ENCODE results near the gene ALS2CL.

Gene ALS2CL

DNA sequence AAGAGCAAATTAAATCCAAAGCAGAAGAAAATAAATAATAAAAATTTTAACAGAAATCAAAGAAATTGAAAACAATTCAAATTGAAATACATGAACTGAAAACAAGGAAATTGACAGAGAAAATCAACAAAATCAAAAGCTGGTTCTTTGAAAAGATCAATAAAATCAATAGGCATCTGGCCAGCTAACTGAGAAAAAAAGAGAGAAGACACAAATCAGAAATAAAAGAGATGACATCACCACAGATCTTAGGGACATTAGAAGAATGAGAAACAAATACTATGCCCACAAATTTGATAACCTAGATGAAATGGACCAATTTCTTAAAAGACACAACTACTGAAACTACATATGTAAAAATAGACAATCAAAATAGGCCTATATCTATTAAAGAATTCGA is 42.4 kb downstream of the ALS2CL start:
- TF ChIP-seq, protein P1, sequence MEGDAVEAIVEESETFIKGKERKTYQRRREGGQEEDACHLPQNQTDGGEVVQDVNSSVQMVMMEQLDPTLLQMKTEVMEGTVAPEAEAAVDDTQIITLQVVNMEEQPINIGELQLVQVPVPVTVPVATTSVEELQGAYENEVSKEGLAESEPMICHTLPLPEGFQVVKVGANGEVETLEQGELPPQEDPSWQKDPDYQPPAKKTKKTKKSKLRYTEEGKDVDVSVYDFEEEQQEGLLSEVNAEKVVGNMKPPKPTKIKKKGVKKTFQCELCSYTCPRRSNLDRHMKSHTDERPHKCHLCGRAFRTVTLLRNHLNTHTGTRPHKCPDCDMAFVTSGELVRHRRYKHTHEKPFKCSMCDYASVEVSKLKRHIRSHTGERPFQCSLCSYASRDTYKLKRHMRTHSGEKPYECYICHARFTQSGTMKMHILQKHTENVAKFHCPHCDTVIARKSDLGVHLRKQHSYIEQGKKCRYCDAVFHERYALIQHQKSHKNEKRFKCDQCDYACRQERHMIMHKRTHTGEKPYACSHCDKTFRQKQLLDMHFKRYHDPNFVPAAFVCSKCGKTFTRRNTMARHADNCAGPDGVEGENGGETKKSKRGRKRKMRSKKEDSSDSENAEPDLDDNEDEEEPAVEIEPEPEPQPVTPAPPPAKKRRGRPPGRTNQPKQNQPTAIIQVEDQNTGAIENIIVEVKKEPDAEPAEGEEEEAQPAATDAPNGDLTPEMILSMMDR (IDR thresholded peaks at IDR 0.05; ENCODE audit: low read depth, low read length): no peak
- no peak for DNase-seq (ENCODE audit: low read depth in 2 of 2)
- no peak overlapping the region for H3K4me3 ChIP-seq (replicated peaks in 1 of 2; ENCODE audit: low read depth in 2 of 2, low read length in 2 of 2)

DNA sequence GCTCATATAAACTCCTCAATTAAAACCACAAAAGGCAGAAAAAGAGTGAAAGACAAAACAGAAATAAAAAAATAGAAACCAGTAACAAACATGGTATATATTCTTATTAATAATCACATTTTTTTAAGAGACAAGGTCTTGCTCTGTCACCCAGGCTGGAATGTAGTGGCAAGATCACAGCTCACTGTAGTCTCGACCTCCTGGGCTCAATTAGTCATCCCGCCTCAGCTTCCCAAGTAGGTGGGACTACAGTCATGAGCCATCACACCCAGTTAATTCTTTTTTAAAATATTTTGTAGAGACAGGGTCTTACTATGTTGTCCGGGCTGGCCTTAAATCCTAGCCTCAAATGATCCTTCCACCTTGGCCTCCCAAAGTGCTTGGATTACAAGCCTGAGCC is 44.0 kb downstream of the ALS2CL start:
- TF ChIP-seq, protein P1 (IDR thresholded peaks at IDR 0.05; ENCODE audit: low read depth, low read length): no peak
- peak in 1 of 2 donors; percentile 12 for DNase-seq (ENCODE audit: low read depth in 2 of 2)
- no peak overlapping the region for H3K4me3 ChIP-seq (replicated peaks in 1 of 2; ENCODE audit: low read depth in 2 of 2, low read length in 2 of 2)

DNA sequence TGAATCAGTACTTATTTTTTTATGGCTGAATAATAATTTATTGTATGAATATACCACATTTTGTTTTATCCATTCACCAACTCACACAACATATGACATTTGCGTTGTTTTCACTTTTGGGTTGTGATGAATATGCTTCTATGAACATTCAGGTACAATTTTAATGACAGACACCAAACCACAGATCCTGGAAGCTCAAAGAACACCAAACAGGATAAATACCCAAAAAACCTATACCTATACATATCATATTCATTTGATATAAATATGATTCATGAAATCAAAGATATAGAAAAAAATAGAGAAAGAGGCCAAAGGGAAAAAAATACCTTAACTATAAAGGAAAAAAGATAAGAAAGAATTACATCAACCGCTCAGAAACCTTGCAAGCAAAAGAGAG is 45.4 kb downstream of the ALS2CL start:
- TF ChIP-seq, protein P1 (IDR thresholded peaks at IDR 0.05; ENCODE audit: low read depth, low read length): no peak
- DNase-seq (ENCODE audit: low read depth in 2 of 2): no peak
- no peak overlapping the region for H3K4me3 ChIP-seq (replicated peaks in 1 of 2; ENCODE audit: low read depth in 2 of 2, low read length in 2 of 2)

DNA sequence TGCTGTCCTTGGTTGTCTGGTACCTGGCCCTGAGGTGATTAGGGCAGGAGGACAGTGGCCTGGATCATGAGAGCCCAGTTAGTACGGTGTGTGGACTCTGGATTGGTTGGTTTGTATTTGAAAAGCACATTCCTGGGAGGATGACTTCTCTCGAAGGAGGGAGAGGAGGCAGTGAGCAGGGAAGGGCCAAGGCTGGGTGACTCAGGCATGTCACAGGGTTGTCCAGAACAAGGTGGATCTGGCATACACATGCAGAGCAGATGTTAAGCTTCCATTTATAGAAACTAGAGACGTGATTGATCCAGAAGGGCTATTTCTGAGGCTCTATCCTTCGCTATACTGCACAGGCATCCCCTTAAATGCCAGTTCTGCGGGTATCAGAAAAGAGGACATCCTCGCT is 46.8 kb downstream of the ALS2CL start:
- peak in 1 of 2 donors; percentile 57 for DNase-seq (ENCODE audit: low read depth in 2 of 2)
- TF ChIP-seq, protein P1 (IDR thresholded peaks at IDR 0.05; ENCODE audit: low read depth, low read length): no peak
- H3K4me3 ChIP-seq (replicated peaks in 1 of 2; ENCODE audit: low read depth in 2 of 2, low read length in 2 of 2): no peak overlapping the region

DNA sequence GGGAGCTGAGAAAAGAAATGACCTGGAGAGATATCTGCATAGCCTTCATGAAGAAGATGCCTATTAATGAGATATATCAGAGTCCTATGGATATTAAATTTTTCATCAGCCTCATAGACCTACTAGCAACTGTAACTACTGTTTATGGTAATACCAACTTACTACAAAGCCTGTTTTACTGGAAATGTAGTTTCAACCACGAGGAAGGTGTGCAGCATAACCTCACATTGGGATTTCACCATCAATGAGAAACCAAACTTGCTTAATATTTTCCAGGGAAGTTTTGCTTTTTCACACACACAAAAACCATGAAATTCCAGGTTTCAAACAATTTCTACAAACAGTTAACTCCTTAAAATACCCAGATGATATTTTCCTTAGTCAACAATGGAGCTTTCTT is 49.8 kb downstream of the ALS2CL start:
- DNase-seq (ENCODE audit: low read depth in 2 of 2): no peak
- TF ChIP-seq, protein P1 (IDR thresholded peaks at IDR 0.05; ENCODE audit: low read depth, low read length): no peak
- H3K4me3 ChIP-seq (replicated peaks in 1 of 2; ENCODE audit: low read depth in 2 of 2, low read length in 2 of 2): no peak overlapping the region

DNA sequence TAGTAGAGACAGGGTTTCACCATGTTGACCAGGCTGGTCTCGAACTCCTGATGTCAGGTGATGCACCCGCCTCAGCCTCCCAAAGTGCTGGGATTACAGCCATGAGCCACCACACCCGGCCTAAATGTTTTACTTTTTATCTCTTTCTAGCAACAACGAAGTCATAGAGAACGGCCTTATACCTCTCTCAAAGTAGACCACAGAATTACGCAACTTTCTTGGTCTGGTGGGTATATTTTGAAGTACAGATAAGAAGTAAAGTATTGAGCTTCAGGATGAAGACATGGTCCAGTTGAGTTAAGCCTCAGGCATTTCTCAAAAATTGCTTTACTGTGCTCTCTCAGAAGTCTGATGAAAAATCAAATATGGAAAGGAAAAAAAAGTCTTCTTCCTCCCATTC is 50.5 kb downstream of the ALS2CL start:
- no peak for DNase-seq (ENCODE audit: low read depth in 2 of 2)
- H3K4me3 ChIP-seq (replicated peaks in 1 of 2; ENCODE audit: low read depth in 2 of 2, low read length in 2 of 2): no peak overlapping the region
- TF ChIP-seq, protein P1 (IDR thresholded peaks at IDR 0.05; ENCODE audit: low read depth, low read length): no peak

DNA sequence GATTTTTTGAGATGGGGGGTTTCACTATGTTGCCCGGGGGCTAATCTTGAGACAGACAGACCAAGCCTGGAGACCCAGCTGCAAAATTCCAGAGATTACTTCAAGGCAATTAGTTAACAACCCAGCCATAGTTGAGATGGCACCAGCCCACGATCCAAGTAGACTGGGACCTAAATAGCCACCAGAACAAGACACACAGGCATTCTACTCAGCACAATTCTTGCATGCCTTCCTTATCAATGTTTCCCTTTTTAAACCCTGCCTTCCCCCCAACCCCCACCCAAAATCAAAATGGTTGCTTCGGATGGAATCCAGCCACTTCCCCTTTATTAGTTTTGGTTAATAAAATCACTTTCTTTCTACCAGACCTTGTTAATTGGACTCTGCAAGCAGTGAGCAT is 52.6 kb downstream of the ALS2CL start:
- TF ChIP-seq, protein P1 (IDR thresholded peaks at IDR 0.05; ENCODE audit: low read depth, low read length): no peak
- no peak overlapping the region for H3K4me3 ChIP-seq (replicated peaks in 1 of 2; ENCODE audit: low read depth in 2 of 2, low read length in 2 of 2)
- DNase-seq (ENCODE audit: low read depth in 2 of 2): no peak
